GM21528 (cell line): ENCODE data around the gene TMEM203.
A peak's percentile ranks its signal among the peaks of the same experiment; 100 is the strongest.

Experiments used
- ATAC-seq: cut with Tn5 transposase; IDR thresholded peaks from one replicate; pipeline ENCODE4 v1.9.1; 2021; ENCODE audit warnings: mild to moderate bottlenecking, moderate library complexity; ENCODE audit not compliant: unreplicated experiment, low FRiP score

Gene TMEM203

GRCh38 chr9:137230705-137231371, 25.4 kb upstream of the TMEM203 start, which contains the start of gene SLC34A3:
Gene SLC34A3, plus strand, starts transcription at chr9:137230901. Its CDS starts 802 bp downstream, at chr9:137231703.
- ATAC-seq = no peak

GRCh38 chr9:137229903-137230704, 24.7 kb upstream of the TMEM203 start:
- no peak for ATAC-seq

GRCh38 chr9:137228968-137229896, 23.8 kb upstream of the TMEM203 start:
- no peak for ATAC-seq

- no peak for ATAC-seq
These were observed 23.1 kb upstream of the TMEM203 start for GRCh38 chr9:137228506-137228967.

- no peak for ATAC-seq
These were observed 22.5 kb upstream of the TMEM203 start for GRCh38 chr9:137227853-137228505.

GRCh38 chr9:137227054-137227852, 21.8 kb upstream of the TMEM203 start, which contains the start of gene RNF224:
Gene RNF224, plus strand, starts transcription at chr9:137227502. Its CDS starts 834 bp downstream, at chr9:137228336.
- no peak for ATAC-seq

- no peak for ATAC-seq
These were observed 21.0 kb upstream of the TMEM203 start for GRCh38 chr9:137226338-137227053.

- ATAC-seq = no peak
These were observed 20.4 kb upstream of the TMEM203 start for GRCh38 chr9:137225699-137226331.

GRCh38 chr9:137224830-137225694, 19.6 kb upstream of the TMEM203 start, which contains the start of gene CYSRT1:
Gene CYSRT1, plus strand, starts transcription at chr9:137225174. Its CDS starts 448 bp downstream, at chr9:137225622.
- ATAC-seq = no peak

- ATAC-seq = peak; percentile 63
These were observed 17.9 kb upstream of the TMEM203 start for GRCh38 chr9:137223078-137223970.

- ATAC-seq = peak; percentile 3
These were observed 17.0 kb upstream of the TMEM203 start, which contains the start of gene RNF208 for GRCh38 chr9:137222190-137223077. Gene RNF208, minus strand, starts transcription at chr9:137222240. Its CDS starts 1,028 bp downstream, at chr9:137221212.

GRCh38 chr9:137221506-137222111, 16.2 kb upstream of the TMEM203 start:
- ATAC-seq = no peak

GRCh38 chr9:137221095-137221505, 15.7 kb upstream of the TMEM203 start:
- no peak for ATAC-seq

- ATAC-seq = no peak
These were observed 15.1 kb upstream of the TMEM203 start for GRCh38 chr9:137220317-137221094.
